GM21390 (cell line): ENCODE results near the gene APBA2.

Experiments
- ATAC-seq: cut with Tn5 transposase; IDR thresholded peaks from one replicate; pipeline ENCODE4 v1.9.1; 2021; ENCODE audit not compliant: unreplicated experiment

APBA2 gene

GRCh38 chr15:28895146-28895545 lies 9.4 kb downstream of the APBA2 start:
- ATAC-seq = no peak

GRCh38 chr15:28895566-28895965 lies 9.8 kb downstream of the APBA2 start:
- no peak for ATAC-seq

- ATAC-seq = no peak
Observed at GRCh38 chr15:28896951-28897350, 11.2 kb downstream of the APBA2 start.

GRCh38 chr15:28897861-28898585 lies 12.2 kb downstream of the APBA2 start:
- ATAC-seq = no peak

DNA sequence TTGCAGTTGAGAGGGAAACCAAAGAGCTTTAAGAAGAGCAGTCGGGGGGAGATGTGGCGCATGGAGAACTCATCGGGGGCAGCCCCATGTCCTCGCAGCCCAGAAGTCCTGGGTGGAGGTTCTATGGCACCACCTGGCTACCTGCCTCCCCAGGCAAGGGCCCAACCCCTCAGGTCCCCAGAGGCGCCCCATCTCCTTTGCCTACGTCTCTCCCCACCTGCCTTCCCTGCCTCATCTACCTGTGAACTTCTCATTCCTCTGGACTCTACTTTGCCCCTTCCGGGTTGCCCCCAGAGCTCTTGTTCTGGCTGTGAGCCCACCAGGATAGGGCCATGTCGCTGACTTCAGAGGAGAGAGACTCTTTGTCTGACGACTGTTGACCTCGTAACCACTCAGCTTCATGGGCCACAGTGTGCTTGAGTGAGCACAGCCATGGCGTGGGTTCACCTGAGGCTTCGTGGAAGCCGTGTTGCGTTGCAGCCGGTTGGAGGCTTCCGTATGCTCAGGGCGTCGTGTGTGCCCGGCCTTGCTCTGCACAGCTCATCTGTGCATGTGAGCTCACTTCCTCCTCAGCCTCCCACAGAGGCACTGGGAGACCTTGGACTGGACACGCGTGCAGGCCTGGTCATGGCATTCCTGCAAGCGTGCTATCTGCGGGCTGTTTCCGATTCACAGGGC lies 13.4 kb downstream of the APBA2 start:
- ATAC-seq = no peak

DNA sequence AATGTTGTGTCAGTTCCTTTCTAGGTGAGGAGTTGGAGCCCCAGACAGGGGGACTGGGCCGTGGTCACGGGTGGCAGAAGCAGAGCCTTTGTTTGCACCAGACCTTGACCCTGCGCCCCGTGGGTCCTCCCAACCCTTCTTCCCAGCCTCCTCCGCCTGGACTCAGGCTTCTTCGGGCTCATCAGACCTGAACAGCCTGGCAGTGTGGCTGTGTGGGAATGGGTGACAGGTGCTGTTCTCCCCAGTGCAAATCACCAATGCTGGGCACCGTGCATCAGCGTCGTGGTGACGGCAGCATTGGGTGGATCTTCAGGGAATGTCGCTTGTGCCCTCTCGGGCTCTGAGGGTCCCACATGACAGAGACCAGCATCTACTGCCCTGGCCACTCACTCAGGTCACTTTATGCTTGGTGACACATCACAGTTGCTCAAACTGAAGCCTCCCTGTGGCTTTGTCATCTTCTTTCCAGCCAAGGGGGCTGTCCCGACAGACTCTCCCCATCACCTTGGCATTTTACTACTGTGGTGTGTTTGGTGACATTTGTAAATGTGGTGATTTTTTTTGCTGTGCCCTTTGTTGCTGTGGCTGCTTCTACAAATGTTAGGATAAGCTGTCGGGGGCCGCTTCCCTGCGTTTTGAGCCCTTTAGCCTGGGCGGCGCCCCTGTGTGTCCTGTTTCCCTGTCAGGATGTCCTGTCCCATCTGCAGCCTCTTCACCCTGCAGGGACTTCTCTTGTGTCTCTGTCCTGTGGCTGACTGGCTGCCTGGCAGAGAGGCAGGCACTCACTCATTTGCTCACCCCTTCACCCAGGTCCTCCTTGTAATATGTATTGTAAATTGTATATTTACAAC lies 14.5 kb downstream of the APBA2 start:
- ATAC-seq = no peak

GRCh38 chr15:28900892-28901586 lies 15.3 kb downstream of the APBA2 start:
- no peak for ATAC-seq

GRCh38 chr15:28901587-28901980 lies 15.8 kb downstream of the APBA2 start:
- ATAC-seq = no peak

- ATAC-seq = no peak
Observed at GRCh38 chr15:28901987-28902745, 16.4 kb downstream of the APBA2 start.

- ATAC-seq = no peak
Observed at GRCh38 chr15:28902856-28903255, 17.1 kb downstream of the APBA2 start.

GRCh38 chr15:28903555-28903954 lies 17.8 kb downstream of the APBA2 start:
- ATAC-seq = no peak

DNA sequence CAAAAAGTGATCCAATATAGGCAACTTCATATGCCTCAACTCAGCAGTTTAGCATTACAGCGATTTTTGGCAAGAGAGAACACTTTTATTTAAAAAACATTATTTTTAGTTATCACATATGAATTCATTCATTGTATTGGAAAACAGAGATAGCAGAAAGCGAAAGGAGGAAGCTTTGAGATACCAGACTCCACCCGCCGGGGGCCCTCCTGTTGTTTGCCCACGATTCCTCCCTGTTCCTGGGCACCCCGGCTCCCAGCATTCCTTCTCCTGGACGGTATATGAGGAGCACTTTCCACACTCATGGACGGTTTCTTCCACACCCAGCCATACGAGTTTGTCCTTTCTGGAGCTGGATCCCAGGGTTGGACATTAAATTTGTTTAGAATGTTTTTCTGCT lies 18.2 kb downstream of the APBA2 start:
- ATAC-seq = no peak

GRCh38 chr15:28904541-28905315 lies 19.0 kb downstream of the APBA2 start:
- no peak for ATAC-seq

GRCh38 chr15:28907338-28907960 lies 21.7 kb downstream of the APBA2 start:
- ATAC-seq = no peak

GRCh38 chr15:28909958-28910500 lies 24.3 kb downstream of the APBA2 start:
- ATAC-seq = no peak

GRCh38 chr15:28911310-28911931 lies 25.6 kb downstream of the APBA2 start:
- no peak for ATAC-seq

DNA sequence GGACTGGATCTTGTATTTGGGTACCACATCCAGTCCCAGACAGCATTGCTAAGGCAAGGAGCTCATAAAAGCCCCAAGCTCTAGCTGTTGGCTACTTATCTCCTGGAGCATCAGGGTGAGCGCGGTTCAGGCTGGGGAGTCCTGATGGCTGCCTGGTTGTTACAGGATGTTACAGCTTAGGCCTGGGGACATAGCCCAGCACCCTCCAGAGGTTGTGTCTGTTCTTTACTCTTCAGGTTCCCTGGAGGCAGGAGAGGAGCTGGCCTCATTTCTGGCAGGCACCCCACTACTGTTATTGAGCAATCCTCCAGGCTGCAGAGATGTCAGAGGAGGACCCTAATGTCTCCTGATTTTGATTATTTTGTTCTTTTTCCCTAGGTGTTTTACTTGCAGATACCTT lies 26.6 kb downstream of the APBA2 start:
- ATAC-seq = no peak

DNA sequence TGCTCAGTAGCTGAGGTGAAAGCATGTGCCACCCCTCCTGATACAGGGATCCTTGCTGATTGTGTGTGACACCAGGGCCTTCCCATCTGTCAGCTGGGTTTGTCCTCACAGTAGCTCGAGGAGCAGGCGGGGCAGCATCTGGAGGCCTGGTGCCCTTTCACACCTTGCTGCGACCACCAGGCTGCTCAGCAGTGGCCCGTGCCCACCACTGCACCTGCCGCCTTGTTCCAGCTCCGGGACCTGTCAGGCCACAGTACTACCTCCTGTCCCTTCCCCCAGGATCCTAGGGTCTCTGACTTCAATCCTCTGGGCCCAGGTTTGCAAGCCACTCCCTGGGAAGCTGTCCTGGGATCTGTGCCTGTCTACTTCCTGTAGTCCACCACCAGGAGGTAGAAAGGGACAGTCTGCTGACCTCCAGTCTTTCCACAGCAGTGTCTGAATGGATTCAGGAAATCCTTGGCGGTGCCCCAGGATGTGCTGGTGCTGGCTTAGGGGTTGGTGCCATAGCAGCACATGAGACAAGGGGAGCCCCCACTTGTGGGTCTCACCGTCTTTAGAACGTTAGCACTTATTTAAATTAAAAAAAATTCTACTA lies 27.5 kb downstream of the APBA2 start:
- ATAC-seq = no peak
